RWPE2 (cell line): ENCODE measurements around the gene KRT85.

Experiments
- ATAC-seq: fragments of 200-7000 bp; cut with Tn5 transposase; 3 replicates; pipeline ENCODE4 v1.9.1; 2021; ENCODE audit warnings: low read depth
- DNase-seq: peaks from one replicate; pipeline ENCODE4 v3.0.0-alpha.2; 2020; ENCODE audit warnings: low spot score
- H3K27ac ChIP-seq: fragments of 450-650 bp; 2 replicates; pipeline ENCODE4 v1.5.1; 2017; ENCODE audit warnings: mild to moderate bottlenecking; ENCODE audit not compliant: poor library complexity, severe bottlenecking
- H3K27me3 ChIP-seq: fragments of 250-450 bp; sonication (Bioruptor Pico); 2 replicates; pipeline ENCODE4 v1.5.1; 2021; ENCODE audit warnings: mild to moderate bottlenecking, moderate library complexity; ENCODE audit not compliant: insufficient read depth, poor library complexity, severe bottlenecking
- H3K36me3 ChIP-seq: fragments of 250-450 bp; sonication (Bioruptor Pico); 2 replicates; pipeline ENCODE4 v1.5.1; 2020; ENCODE audit warnings: low read depth, mild to moderate bottlenecking, moderate library complexity
- H3K4me1 ChIP-seq: fragments of 250-450 bp; sonication (Bioruptor Pico); 2 replicates; pipeline ENCODE4 v1.5.1; 2021; ENCODE audit warnings: mild to moderate bottlenecking, moderate library complexity; ENCODE audit not compliant: insufficient read depth, poor library complexity, severe bottlenecking
- H3K4me3 ChIP-seq: fragments of 250-450 bp; sonication (Bioruptor Pico); 2 replicates; pipeline ENCODE4 v1.5.1; 2021; ENCODE audit warnings: mild to moderate bottlenecking, moderate library complexity; ENCODE audit not compliant: severe bottlenecking
- H3K9me3 ChIP-seq: fragments of 250-450 bp; sonication (Bioruptor Pico); 2 replicates; pipeline ENCODE4 v1.5.1; 2021; ENCODE audit warnings: mild to moderate bottlenecking, moderate library complexity; ENCODE audit not compliant: severe bottlenecking
- CTCF ChIP-seq: fragments of 450-650 bp; IDR thresholded peaks from one replicate; pipeline ENCODE4 v1.5.1; 2017; ENCODE audit warnings: mild to moderate bottlenecking, moderate library complexity; ENCODE audit not compliant: poor library complexity, severe bottlenecking

The KRT85 gene

GRCh38 chr12:52405922-52406385 lies 38.7 kb upstream of the KRT85 start, which contains the start of gene KRT82:
Gene KRT82, minus strand, starts transcription at chr12:52406335. Its CDS starts 58 bp downstream, at chr12:52406277.
- DNase-seq (no peak), ATAC-seq (no peak)
- TF ChIP-seq CTCF, result no peak
- Histone ChIP-seq H3K36me3 (no peaks in the 10 kb centered on the region), H3K9me3 (no peaks in the 10 kb centered on the region), H3K27me3 (no peaks in the 10 kb centered on the region), H3K27ac (no peak within 1 kb of the TSS), H3K4me3 (no peak within 1 kb of the TSS), H3K4me1 (no peaks in the 10 kb centered on the region)

- TF ChIP-seq CTCF, result no peak
- no peaks in the 10 kb centered on the region for H3K27me3 ChIP-seq
- no peak overlapping the region for H3K27ac ChIP-seq
- H3K9me3 ChIP-seq, result no peaks in the 10 kb centered on the region
- DNase-seq (no peak), ATAC-seq (no peak)
- no peak overlapping the region for H3K4me3 ChIP-seq
- no peaks in the 10 kb centered on the region for H3K36me3 ChIP-seq
- no peaks in the 10 kb centered on the region for H3K4me1 ChIP-seq
Measured at GRCh38 chr12:52404951-52405350, 37.7 kb upstream of the KRT85 start.

- ATAC-seq (no peak), DNase-seq (no peak)
- no peak for TF ChIP-seq CTCF
- Histone ChIP-seq H3K4me1 (no peaks in the 10 kb centered on the region), H3K9me3 (no peaks in the 10 kb centered on the region), H3K27me3 (no peaks in the 10 kb centered on the region), H3K36me3 (no peaks in the 10 kb centered on the region), H3K27ac (no peak overlapping the region), H3K4me3 (no peak overlapping the region)
Measured at GRCh38 chr12:52403561-52403960, 36.3 kb upstream of the KRT85 start.

GRCh38 chr12:52402873-52403540 lies 35.7 kb upstream of the KRT85 start:
- Histone ChIP-seq H3K27ac (no peak overlapping the region), H3K27me3 (no peaks in the 10 kb centered on the region), H3K4me3 (no peak overlapping the region), H3K4me1 (no peaks in the 10 kb centered on the region), H3K9me3 (no peaks in the 10 kb centered on the region), H3K36me3 (no peaks in the 10 kb centered on the region)
- ATAC-seq (no peak), DNase-seq (no peak)
- no peak for TF ChIP-seq CTCF

GRCh38 chr12:52402377-52402776 lies 35.1 kb upstream of the KRT85 start:
- Histone ChIP-seq H3K36me3 (no peaks in the 10 kb centered on the region), H3K9me3 (no peaks in the 10 kb centered on the region), H3K4me3 (no peak overlapping the region), H3K27ac (no peak overlapping the region), H3K4me1 (no peaks in the 10 kb centered on the region), H3K27me3 (no peaks in the 10 kb centered on the region)
- DNase-seq (no peak), ATAC-seq (no peak)
- TF ChIP-seq CTCF, result no peak
